Kidney tubule cell (primary cell): Measurements from ENCODE around the gene CDC20.
"Not testable (repeated sequence)": the region's sequence is repeated elsewhere in the genome, so short reads cannot be mapped to it uniquely, and the experiment has no call there.

ENCODE experiments used
- DNase-seq: peaks from one replicate; pipeline ENCODE4 v3.0.0-alpha.2; 2018; ENCODE audit warnings: low spot score

CDC20 gene

GRCh38 chr1:43358121-43358745 lies 548 bp upstream of the CDC20 start:
- DNase-seq, result peak; percentile 67

DNA sequence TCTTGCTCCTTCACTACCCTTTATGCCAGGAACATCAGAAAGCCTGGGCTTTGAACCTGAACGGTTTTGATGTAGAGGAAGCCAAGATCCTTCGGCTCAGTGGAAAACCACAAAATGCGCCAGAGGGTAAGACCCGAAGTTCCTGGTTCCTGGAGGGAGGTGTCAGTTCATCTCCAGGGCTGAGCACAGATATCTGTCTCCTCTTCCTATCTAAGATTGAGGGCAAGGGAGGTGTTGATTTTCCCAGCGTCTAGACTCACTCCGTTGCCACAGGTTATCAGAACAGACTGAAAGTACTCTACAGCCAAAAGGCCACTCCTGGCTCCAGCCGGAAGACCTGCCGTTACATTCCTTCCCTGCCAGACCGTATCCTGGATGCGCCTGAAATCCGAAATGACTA lies 915 bp downstream of the CDC20 start:
- peak; percentile 61 for DNase-seq

DNA sequence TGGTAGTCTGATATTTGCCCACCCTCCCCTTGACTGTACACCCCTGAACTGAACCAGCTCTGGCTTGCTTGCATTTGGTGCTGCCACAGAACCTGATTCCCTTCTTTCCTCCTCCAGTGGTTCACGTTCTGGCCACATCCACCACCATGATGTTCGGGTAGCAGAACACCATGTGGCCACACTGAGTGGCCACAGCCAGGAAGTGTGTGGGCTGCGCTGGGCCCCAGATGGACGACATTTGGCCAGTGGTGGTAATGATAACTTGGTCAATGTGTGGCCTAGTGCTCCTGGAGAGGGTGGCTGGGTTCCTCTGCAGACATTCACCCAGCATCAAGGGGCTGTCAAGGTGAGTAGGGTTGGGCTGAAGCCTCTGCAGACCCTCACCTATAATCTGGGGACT lies 1.8 kb downstream of the CDC20 start:
- DNase-seq, result no peak

- DNase-seq, result no peak
Measured at GRCh38 chr1:43363283-43363934, 4.6 kb downstream of the CDC20 start.

DNA sequence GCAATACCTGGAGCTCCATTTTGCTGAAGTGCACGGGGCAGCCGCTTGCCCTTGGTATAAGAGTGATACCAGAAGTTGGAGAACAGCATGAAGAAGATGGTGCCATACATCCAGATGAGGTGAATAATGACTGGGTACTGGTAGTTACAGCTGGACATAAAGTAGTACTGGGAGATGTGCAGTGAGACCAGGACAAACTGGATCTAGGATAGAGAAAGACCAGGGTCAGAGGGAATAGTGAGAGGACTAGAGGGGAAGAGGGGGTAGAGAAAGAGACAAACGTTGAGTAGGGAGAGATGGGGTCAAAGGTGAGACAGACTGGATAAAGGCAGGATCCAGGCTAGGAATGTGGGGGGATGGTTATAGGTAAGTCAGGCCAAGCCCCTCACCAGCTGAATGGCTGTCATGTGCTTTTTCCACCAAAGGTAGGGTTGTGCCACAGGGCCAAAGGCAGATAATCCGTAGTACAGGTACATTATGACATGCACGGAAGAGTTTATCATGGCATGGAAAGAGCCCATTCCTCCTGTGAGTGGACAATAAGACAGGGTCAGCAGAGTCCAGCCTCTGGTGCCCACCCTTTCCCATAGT lies 5.2 kb downstream of the CDC20 start:
- DNase-seq, result no peak

DNA sequence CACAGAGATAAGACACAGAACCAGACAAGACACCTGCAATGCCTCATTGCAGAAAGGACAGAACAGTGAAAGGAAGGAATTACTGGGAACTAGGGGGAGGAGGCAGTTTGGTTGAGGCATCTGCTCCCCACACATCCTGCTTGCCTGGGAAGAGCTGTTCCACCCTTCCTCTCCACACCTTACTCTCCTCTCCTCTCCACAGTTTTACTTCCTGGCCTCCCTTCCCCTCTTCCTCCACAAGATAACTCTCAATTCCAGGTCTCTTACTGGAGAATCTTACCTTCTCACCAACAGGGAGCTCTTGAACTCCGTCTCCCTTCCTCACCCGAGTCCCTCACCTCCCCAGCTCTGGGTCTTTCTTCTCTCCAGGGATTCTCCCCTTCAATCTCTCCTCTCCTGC lies 6.9 kb downstream of the CDC20 start:
- DNase-seq, result no peak

DNA sequence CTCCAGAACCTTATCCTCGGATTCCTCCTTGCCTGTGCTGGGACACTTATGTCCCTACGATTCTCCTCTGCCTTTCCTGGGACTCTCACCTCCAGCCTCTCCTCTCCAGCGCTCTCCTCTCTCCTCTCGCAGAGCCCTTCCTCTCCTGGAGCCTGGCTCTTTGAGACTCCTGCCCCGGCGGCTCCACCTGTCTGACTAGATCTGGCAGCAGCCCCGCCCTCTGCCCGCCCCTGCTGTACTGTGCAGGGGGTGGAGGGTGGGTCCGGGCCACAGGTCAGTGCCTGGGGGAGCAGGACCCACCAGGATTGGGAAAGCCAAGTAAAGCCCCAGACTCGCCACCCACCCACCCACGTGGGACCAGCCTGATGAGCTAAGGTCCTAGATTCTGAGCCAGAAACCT lies 7.4 kb downstream of the CDC20 start:
- DNase-seq, result peak; percentile 71

- peak; percentile 68 for DNase-seq
Measured at GRCh38 chr1:43366601-43367025, 7.8 kb downstream of the CDC20 start.

GRCh38 chr1:43367026-43367903 lies 8.5 kb downstream of the CDC20 start:
- DNase-seq, result peak; percentile 46

GRCh38 chr1:43367904-43368645 lies 9.3 kb downstream of the CDC20 start, which contains the start of gene ELOVL1:
Gene ELOVL1 (minus strand): TSS chr1:43368011. CDS start chr1:43365609, 2,402 bp downstream.
- peak; percentile 93 for DNase-seq

GRCh38 chr1:43368646-43369020 lies 9.9 kb downstream of the CDC20 start:
- DNase-seq, result peak; percentile 58

GRCh38 chr1:43369779-43370178 lies 11.0 kb downstream of the CDC20 start:
- DNase-seq, result not testable (repeated sequence)

DNA sequence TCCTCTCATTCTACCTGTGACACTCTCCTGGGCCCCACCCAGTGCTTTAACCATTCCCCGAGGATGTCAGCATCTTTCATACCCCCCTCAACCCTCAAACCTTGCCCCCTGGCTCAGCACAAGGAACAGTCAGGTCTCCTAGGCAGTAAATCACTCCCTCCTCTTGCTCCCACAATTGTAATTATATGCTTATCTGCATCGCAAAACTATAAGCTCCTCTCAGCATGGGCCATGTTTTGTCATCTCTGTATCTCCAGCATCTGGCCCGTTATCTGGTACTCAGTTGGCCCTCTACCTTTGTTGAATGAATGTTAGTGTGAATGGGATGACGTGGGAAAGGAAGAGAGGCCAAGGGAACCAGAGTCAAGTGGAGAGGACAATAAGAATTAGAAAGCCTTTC lies 11.8 kb downstream of the CDC20 start:
- no peak for DNase-seq

- DNase-seq, result peak; percentile 70
Measured at GRCh38 chr1:43372172-43372571, 13.4 kb downstream of the CDC20 start.

GRCh38 chr1:43373066-43373940 lies 14.5 kb downstream of the CDC20 start:
- peak; percentile 84 for DNase-seq

DNA sequence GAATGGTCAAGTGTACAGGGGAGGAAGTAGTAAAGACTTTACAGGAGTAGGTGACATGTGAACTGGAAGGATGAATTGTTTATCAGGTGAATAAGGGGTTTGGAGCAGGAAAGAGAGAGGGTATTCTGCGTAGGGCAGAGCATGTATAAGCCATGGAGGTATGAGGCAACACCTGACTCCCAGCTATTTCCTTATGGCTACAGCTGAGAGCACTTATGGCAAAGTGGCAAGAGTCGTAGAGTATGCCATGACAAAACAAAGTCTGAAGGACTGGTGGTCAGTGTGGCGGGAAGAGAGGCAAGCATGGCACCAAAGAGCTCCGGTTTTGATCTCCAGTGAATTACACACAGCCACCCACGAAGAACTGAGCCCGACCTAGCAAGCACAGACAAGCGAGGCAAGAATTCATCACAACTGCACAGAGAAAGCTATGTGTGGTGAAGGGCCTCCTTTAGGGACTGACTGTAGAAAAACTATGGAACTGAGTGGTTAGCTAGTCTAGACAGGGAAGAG lies 18.0 kb downstream of the CDC20 start:
- no peak for DNase-seq

- no peak for DNase-seq
Measured at GRCh38 chr1:43377831-43378230, 19.1 kb downstream of the CDC20 start.

- no peak for DNase-seq
Measured at GRCh38 chr1:43379476-43379875, 20.7 kb downstream of the CDC20 start.

GRCh38 chr1:43381612-43382011 lies 22.8 kb downstream of the CDC20 start:
- DNase-seq, result no peak

DNA sequence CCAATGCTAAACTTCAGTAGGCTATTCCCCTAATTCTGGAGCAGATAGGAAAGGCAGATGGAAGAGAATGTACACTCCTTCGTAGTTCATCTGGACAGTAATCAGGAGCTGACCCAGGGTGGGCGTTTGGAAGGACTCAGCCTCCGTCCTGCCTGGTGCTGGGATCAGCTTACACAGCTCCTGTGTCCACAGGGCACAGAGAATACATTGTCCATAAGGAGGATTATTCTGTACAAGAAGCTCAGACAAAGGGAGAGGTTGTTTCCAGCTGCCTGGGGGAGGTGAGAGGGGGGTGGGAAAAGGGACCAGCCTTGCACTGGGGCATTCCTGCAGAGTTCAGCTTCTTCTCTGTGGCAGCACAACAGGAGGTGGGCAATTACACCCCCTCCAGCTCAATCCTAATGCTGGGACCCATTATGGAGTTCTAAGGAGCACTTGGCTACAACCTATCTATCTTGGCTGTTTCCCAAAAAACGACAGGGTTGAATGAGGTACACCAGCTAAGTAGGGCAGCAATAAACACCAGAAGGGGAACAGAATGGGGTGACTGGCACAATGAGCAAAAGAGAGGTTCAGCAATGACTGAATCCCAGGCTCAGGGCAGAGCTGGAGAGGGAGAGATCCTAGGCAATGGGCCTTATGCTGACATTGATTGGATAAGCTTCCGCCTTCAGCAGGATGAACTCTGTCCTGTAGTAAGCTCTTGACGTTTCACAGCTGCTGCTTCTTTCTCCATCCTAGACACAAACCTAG lies 23.4 kb downstream of the CDC20 start:
- no peak for DNase-seq
